IPS-18c (cell line): ENCODE measurements around the gene CKM.
A peak's percentile ranks its signal among the peaks of the same experiment; 100 is the strongest.
"Not testable (repeated sequence)": the region's sequence is repeated elsewhere in the genome, so short reads cannot be mapped to it uniquely, and the experiment has no call there.

Experiments
- H3K4me3 ChIP-seq: 2 replicates; pipeline ENCODE4 v1.7.0; 2013; ENCODE audit warnings: low read depth, mild to moderate bottlenecking, low read length, moderate library complexity; ENCODE audit not compliant: insufficient read depth
- H3K9me3 ChIP-seq: one replicate; pipeline ENCODE4 v1.6.1; 2013; ENCODE audit warnings: mild to moderate bottlenecking, low read length, moderate library complexity; ENCODE audit not compliant: control insufficient read depth, insufficient read depth

The CKM gene

GRCh38 chr19:45333609-45334303, 11.1 kb upstream of the CKM start:
- Histone ChIP-seq H3K9me3 (no peaks in the 10 kb centered on the region), H3K4me3 (no peak overlapping the region)

- Histone ChIP-seq H3K4me3 (no peak overlapping the region), H3K9me3 (no peaks in the 10 kb centered on the region)
Measured at GRCh38 chr19:45331411-45331810, 8.7 kb upstream of the CKM start.

- Histone ChIP-seq H3K9me3 (no peaks in the 10 kb centered on the region), H3K4me3 (no peak overlapping the region)
Measured at GRCh38 chr19:45327404-45328143, 4.9 kb upstream of the CKM start.

- Histone ChIP-seq H3K4me3 (no peak overlapping the region), H3K9me3 (peaks cover under 1% of the 10 kb centered on the region)
Measured at GRCh38 chr19:45324349-45324907, 1.8 kb upstream of the CKM start.

- Histone ChIP-seq H3K9me3 (peaks cover 2% of the 10 kb centered on the region), H3K4me3 (peak overlapping the region; percentile 30)
Measured at GRCh38 chr19:45323671-45324081, 1.0 kb upstream of the CKM start.

GRCh38 chr19:45322311-45322710, 364 bp downstream of the CKM start:
- no peak overlapping the region for H3K4me3 ChIP-seq
- H3K9me3 ChIP-seq: peaks cover 2% of the 10 kb centered on the region

GRCh38 chr19:45321848-45322247, 827 bp downstream of the CKM start:
- Histone ChIP-seq H3K4me3 (no peak overlapping the region), H3K9me3 (peaks cover 2% of the 10 kb centered on the region)

- Histone ChIP-seq H3K4me3 (no peak overlapping the region), H3K9me3 (peaks cover 2% of the 10 kb centered on the region)
Measured at GRCh38 chr19:45320997-45321775, 1.5 kb downstream of the CKM start.

- Histone ChIP-seq H3K9me3 (peaks cover 2% of the 10 kb centered on the region), H3K4me3 (no peak overlapping the region)
Measured at GRCh38 chr19:45315304-45315703, 7.4 kb downstream of the CKM start.

- Histone ChIP-seq H3K4me3 (no peak overlapping the region), H3K9me3 (peaks cover 2% of the 10 kb centered on the region)
Measured at GRCh38 chr19:45314708-45315245, 7.9 kb downstream of the CKM start.

- not testable (repeated sequence) for H3K9me3 ChIP-seq, H3K4me3 ChIP-seq
Measured at GRCh38 chr19:45312285-45312684, 10.4 kb downstream of the CKM start.

GRCh38 chr19:45311621-45312020, 11.1 kb downstream of the CKM start:
- Histone ChIP-seq H3K4me3 (no peak overlapping the region), H3K9me3 (peaks cover 3% of the 10 kb centered on the region)

- H3K9me3 ChIP-seq, H3K4me3 ChIP-seq: not testable (repeated sequence)
Measured at GRCh38 chr19:45309322-45309721, 13.4 kb downstream of the CKM start.

GRCh38 chr19:45307361-45307760, 15.3 kb downstream of the CKM start:
- H3K9me3 ChIP-seq: peaks cover 3% of the 10 kb centered on the region
- H3K4me3 ChIP-seq: no peak overlapping the region

- Histone ChIP-seq H3K4me3 (no peak overlapping the region), H3K9me3 (peaks cover 3% of the 10 kb centered on the region)
Measured at GRCh38 chr19:45306518-45307027, 16.1 kb downstream of the CKM start.

- no peak overlapping the region for H3K4me3 ChIP-seq
- H3K9me3 ChIP-seq: peaks cover 3% of the 10 kb centered on the region
Measured at GRCh38 chr19:45306040-45306439, 16.6 kb downstream of the CKM start.

- H3K9me3 ChIP-seq: peaks cover 3% of the 10 kb centered on the region
- no peak overlapping the region for H3K4me3 ChIP-seq
Measured at GRCh38 chr19:45305421-45305820, 17.3 kb downstream of the CKM start.
